Activated T-helper 9 cell treated with anti-CD3 and anti-CD28 coated beads, Interleukin-2, amount 50 U/mL, for 16 hours (primary cell): Measurements from ENCODE around the gene ANKRD40.
"Not testable (repeated sequence)": the region's sequence is repeated elsewhere in the genome, so short reads cannot be mapped to it uniquely, and the experiment has no call there.

Source experiments
- DNase-seq: peaks from one replicate; pipeline ENCODE4 v3.0.0-alpha.2; 2020; ENCODE audit warnings: low read depth

Gene ANKRD40

DNA sequence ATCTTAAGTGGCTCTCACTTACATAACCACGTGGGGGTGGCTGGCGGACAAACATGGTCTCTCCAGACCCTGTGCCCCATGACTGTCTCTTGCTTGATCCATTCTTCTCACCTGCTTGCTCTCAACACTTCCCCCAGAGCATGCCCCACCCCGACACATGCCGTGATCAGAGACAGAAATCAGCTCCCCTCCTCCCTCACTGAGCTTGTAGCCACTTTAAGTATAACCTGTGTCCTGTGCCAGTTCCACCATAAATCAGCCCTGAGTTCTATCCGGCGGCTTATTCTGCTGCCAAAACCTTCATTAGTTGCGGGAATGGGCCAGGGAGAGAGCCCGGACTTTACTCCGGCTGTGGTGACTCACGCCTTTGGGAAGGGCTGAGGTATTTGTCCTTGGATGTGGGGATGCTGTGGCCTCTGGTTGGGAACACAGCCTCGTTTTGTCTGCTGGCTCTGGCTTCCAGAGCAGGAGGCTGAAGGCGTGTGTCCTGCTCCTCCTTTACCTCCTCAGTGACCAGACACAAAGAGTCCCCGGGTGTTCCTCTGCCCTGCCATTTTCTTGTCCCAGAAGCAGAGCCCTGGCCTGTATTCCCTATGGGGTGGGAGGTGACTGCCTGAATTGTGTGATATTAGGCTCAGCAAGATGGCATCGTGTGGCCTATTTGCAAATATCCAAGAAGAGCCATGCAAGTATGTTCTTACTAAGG, 21.1 kb downstream of the ANKRD40 start:
- no peak for DNase-seq

DNA sequence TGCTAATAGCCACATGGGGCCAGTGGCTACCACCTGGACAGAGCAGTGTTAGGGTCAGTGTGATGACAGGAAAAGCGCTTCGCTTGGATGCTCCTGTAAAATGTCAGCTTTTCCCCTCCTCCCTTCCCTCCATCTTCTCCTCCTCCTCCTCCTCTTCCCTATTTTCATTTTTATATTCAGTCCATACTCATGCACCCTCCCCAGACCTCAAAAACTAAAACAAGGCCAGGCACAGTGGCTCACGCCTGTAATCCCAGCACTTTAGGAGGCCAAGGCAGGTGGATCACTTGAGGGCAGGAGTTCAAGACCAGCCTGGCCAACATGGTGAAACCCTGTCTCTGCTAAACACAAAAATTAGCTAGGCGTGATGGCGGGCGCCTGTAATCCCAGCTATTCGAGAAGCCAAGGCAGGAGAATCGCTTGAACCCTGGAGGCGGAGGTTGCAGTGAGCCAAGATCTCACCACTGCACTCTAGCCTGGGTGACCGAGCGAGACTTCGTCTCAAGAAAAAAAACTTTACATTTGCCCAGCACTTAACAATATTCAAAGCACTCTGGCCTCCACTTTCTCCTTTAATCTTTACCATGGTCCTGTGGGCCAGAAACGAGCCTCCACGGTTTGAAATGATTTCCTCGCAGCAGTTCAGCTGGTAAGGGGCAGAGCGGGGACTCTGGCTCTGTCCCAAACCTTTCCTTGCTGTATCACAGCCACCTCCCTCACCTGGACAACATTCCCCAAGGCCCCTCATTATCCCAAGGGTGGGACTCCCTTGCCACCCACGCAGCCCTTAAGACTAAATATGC, 21.8 kb downstream of the ANKRD40 start:
- no peak for DNase-seq

DNA sequence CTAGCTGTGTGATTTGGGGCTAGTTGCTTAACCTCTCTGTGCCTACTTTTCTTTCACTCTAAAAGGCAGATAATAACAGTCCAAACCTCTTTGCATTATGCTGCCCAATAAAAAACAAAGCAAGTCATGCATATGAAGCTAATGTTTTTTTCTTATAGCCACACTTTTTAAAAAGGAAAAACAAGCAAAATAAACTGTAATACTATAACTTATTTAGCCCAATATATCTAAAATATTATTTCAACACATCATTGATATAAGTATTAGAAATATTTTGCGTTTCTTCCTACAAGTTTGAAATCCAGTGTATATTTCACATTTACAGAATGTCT, 22.4 kb downstream of the ANKRD40 start:
- no peak for DNase-seq

- no peak for DNase-seq
These were observed 22.9 kb downstream of the ANKRD40 start for GRCh38 chr17:50684612-50685333.

- DNase-seq = no peak
These were observed 23.5 kb downstream of the ANKRD40 start for GRCh38 chr17:50684288-50684611.

- DNase-seq = no peak
These were observed 24.1 kb downstream of the ANKRD40 start for GRCh38 chr17:50683434-50684287.

DNA sequence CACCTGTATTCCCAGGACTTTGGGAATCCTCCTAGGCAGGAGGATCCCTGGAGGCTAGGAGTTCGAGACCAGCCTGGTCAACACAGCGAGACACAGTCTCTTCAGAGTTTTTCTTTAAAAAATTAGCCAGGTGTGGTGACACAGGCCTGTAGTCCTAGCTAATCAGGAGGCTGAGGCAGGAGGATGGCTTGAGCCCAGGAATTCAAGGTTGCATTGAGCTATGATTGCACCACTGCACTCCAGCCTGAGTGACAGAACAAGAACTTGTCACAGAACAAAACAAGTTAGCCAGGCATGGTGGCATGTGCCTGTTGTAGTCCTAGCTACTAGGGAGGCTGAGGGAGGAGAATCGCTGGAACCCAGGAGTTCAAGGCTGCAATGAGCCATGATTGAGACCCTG, 24.8 kb downstream of the ANKRD40 start:
- DNase-seq = no peak

GRCh38 chr17:50682441-50682840, 25.3 kb downstream of the ANKRD40 start:
- no peak for DNase-seq

DNA sequence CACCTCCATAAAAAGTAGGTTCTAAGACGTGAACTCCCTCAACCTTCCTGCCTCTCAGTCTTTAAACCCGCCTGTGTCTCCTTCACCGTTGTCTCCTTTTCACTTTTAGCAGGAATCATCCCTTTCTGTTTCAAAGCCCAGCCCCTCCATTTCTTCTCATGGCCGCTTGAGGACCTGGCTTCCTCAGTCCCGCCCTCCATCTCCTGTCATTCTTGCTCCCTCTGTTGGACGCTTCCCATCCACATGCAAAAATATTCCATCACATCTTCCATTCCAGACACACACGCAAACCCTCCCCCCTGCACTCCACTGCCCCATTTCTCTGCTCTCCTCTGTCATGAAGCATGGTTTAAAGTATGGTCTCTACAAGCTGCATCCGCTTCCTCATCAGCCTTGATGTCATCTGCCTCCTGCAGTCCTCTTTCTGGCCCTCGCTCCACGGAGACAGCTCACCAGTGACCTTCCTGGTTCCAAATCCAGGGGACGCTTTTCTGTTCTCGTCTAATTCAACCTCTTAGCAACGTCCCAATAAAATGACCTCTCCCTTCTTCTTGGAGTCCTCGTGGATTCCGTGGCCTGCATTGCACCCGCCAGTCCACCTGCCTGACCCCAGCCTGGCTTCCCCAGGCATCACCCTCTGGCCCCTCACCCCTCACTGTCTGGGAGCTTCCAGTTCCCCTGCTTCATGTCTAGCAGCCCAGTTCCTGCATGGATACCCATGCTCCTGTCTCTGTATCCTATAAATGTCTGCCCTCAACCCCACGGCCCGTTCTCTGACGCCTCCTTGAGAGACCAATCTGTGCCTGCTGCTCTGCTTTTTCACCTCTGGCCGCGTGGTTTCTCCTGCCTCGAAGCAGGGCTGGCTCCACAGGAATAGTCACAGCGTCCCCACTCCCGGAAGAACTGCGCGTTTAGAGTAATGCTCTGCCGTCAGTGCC, 26.2 kb downstream of the ANKRD40 start:
- DNase-seq = no peak

- DNase-seq = not testable (repeated sequence)
These were observed 27.0 kb downstream of the ANKRD40 start for GRCh38 chr17:50680543-50681262.

GRCh38 chr17:50680126-50680525, 27.6 kb downstream of the ANKRD40 start:
- DNase-seq = no peak

DNA sequence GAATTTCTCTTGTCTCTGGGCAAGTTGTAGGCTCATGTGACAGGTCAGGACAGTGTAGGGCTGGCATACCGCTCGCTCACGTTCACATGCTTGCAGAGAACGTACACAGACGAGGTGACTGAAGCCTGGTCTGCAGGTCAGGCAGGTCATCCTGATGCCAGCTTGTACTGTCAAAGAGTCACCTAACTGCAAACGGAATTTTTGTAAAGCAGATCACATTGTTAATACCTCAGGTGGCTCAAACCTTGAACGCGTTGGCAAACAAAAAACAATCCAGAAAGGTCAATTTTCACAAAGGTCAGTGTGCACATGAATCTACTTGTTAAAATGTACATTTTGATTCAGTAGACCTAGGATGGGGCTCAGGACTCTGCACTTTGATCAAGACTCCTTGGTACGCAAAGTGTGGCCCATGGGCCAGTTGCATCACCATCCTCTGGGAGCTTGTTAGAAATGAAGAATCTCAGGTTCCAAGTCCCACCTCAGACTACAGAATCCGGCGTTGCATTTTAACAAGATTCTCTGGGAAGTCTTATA, 28.6 kb downstream of the ANKRD40 start:
- DNase-seq = no peak

- no peak for DNase-seq
These were observed 29.8 kb downstream of the ANKRD40 start for GRCh38 chr17:50677851-50678375.

- DNase-seq = no peak
These were observed 31.4 kb downstream of the ANKRD40 start for GRCh38 chr17:50676065-50676975.

DNA sequence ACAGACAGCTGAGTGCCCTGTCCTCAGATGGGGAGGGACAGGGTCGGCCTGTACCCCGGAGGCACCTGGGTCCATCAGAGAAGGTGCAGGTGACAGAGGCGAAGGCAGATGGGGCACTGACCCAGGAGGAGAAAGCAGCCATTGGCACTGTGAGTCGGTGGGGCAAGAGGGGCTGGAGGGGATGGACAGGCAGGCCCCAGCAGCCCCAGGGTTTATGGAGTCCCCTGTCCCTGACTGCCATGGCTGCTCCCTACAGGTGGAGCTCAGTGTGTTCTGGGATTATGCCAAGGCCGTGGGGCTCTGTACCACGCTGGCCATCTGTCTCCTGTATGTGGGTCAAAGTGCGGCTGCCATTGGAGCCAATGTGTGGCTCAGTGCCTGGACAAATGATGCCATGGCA, 32.1 kb downstream of the ANKRD40 start:
- no peak for DNase-seq

GRCh38 chr17:50675190-50675589, 32.5 kb downstream of the ANKRD40 start:
- no peak for DNase-seq

- no peak for DNase-seq
These were observed 34.7 kb downstream of the ANKRD40 start for GRCh38 chr17:50672831-50673551.

GRCh38 chr17:50672071-50672470, 35.6 kb downstream of the ANKRD40 start:
- DNase-seq = no peak
